ENCODE results near the gene ZNF750.

ZNF750 gene

GRCh38 chr17:82876602-82877379, 37.0 kb upstream of the ZNF750 start (continued):
- TF ChIP-seq ZFP69B (tag by site-specific recombination; IDR thresholded peaks at IDR 0.05) (no peak), ZSCAN18 (tag by site-specific recombination; IDR thresholded peaks at IDR 0.05) (no peak), IKZF3 (tag by site-specific recombination; IDR thresholded peaks at IDR 0.05) (peak; percentile 70), RBAK (tag by site-specific recombination; IDR thresholded peaks at IDR 0.05) (no peak), MYNN (tag by site-specific recombination; IDR thresholded peaks at IDR 0.05; ENCODE audit: borderline replicate concordance) (no peak), ZNF2 (tag by site-specific recombination; IDR thresholded peaks at IDR 0.05) (no peak; the same call in 1 of the 2 replicates), TCF7L2 (IDR thresholded peaks at IDR 0.05; ENCODE audit: borderline replicate concordance, low read depth, low read length) (no peak), CTCF (tag by site-specific recombination; IDR thresholded peaks at IDR 0.05) (peak; percentile 43; the same call in 1 of the 2 replicates), ZNF157 (tag by site-specific recombination; IDR thresholded peaks at IDR 0.05) (no peak), ZNF639 (tag by site-specific recombination; IDR thresholded peaks at IDR 0.05) (no peak), ZNF394 (tag by site-specific recombination; IDR thresholded peaks at IDR 0.05; ENCODE audit: borderline replicate concordance) (no peak), ZNF140 (tag by site-specific recombination; IDR thresholded peaks at IDR 0.05) (no peak), ZSCAN30 (tag by site-specific recombination; IDR thresholded peaks at IDR 0.05) (0 out of 2 replicates have a peak, but pooled peaks have one; percentile 31), ELK4 (IDR thresholded peaks at IDR 0.05; ENCODE audit: borderline replicate concordance, low read depth, low read length) (no peak), ZNF548 (tag by site-specific recombination; IDR thresholded peaks at IDR 0.05) (no peak), ZNF398 (tag by site-specific recombination; IDR thresholded peaks at IDR 0.05) (no peak), ZNF335 (tag by site-specific recombination; conservative IDR thresholded peaks at IDR 0.05) (peak; percentile 66), ZNF169 (tag by site-specific recombination; IDR thresholded peaks at IDR 0.05) (no peak), ZNF514 (tag by site-specific recombination; IDR thresholded peaks at IDR 0.05) (no peak), KLF17 (tag by site-specific recombination; IDR thresholded peaks at IDR 0.05) (no peak), KLF1 (tag by site-specific recombination; IDR thresholded peaks at IDR 0.05) (no peak), ZBTB20 (tag by site-specific recombination; IDR thresholded peaks at IDR 0.05) (peak; percentile 56; the same call in 1 of the 2 replicates)
- TF ChIP-seq, protein P1, sequence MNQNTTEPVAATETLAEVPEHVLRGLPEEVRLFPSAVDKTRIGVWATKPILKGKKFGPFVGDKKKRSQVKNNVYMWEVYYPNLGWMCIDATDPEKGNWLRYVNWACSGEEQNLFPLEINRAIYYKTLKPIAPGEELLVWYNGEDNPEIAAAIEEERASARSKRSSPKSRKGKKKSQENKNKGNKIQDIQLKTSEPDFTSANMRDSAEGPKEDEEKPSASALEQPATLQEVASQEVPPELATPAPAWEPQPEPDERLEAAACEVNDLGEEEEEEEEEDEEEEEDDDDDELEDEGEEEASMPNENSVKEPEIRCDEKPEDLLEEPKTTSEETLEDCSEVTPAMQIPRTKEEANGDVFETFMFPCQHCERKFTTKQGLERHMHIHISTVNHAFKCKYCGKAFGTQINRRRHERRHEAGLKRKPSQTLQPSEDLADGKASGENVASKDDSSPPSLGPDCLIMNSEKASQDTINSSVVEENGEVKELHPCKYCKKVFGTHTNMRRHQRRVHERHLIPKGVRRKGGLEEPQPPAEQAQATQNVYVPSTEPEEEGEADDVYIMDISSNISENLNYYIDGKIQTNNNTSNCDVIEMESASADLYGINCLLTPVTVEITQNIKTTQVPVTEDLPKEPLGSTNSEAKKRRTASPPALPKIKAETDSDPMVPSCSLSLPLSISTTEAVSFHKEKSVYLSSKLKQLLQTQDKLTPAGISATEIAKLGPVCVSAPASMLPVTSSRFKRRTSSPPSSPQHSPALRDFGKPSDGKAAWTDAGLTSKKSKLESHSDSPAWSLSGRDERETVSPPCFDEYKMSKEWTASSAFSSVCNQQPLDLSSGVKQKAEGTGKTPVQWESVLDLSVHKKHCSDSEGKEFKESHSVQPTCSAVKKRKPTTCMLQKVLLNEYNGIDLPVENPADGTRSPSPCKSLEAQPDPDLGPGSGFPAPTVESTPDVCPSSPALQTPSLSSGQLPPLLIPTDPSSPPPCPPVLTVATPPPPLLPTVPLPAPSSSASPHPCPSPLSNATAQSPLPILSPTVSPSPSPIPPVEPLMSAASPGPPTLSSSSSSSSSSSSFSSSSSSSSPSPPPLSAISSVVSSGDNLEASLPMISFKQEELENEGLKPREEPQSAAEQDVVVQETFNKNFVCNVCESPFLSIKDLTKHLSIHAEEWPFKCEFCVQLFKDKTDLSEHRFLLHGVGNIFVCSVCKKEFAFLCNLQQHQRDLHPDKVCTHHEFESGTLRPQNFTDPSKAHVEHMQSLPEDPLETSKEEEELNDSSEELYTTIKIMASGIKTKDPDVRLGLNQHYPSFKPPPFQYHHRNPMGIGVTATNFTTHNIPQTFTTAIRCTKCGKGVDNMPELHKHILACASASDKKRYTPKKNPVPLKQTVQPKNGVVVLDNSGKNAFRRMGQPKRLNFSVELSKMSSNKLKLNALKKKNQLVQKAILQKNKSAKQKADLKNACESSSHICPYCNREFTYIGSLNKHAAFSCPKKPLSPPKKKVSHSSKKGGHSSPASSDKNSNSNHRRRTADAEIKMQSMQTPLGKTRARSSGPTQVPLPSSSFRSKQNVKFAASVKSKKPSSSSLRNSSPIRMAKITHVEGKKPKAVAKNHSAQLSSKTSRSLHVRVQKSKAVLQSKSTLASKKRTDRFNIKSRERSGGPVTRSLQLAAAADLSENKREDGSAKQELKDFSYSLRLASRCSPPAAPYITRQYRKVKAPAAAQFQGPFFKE (tag by site-specific recombination; IDR thresholded peaks at IDR 0.05; ENCODE audit: borderline replicate concordance), result no peak

Measured in HEK293 (cell line).